Measurements from ENCODE around the gene ARHGAP10.
"Not testable (repeated sequence)": the region's sequence is repeated elsewhere in the genome, so short reads cannot be mapped to it uniquely, and the experiment has no call there.

ARHGAP10 gene

GRCh38 chr4:147799057-147799456 is 67.2 kb downstream of the ARHGAP10 start:
- not testable (repeated sequence) for DNase-seq

GRCh38 chr4:147799986-147800555 is 68.2 kb downstream of the ARHGAP10 start:
- DNase-seq = no peak

GRCh38 chr4:147801820-147802219 is 69.9 kb downstream of the ARHGAP10 start:
- DNase-seq = no peak

GRCh38 chr4:147802346-147802745 is 70.5 kb downstream of the ARHGAP10 start:
- no peak for DNase-seq

- DNase-seq = no peak
Measured at GRCh38 chr4:147805946-147806345, 74.1 kb downstream of the ARHGAP10 start.

- DNase-seq = no peak
Measured at GRCh38 chr4:147808447-147808846, 76.6 kb downstream of the ARHGAP10 start.

GRCh38 chr4:147809211-147809610 is 77.3 kb downstream of the ARHGAP10 start:
- no peak for DNase-seq

GRCh38 chr4:147811878-147812277 is 80.0 kb downstream of the ARHGAP10 start:
- DNase-seq = no peak

- DNase-seq = no peak
Measured at GRCh38 chr4:147813109-147813773, 81.4 kb downstream of the ARHGAP10 start.

- no peak for DNase-seq
Measured at GRCh38 chr4:147813973-147814372, 82.1 kb downstream of the ARHGAP10 start.

GRCh38 chr4:147814376-147814775 is 82.5 kb downstream of the ARHGAP10 start:
- no peak for DNase-seq

- DNase-seq = no peak
Measured at GRCh38 chr4:147815741-147816140, 83.9 kb downstream of the ARHGAP10 start.

GRCh38 chr4:147816382-147817254 is 84.7 kb downstream of the ARHGAP10 start:
- no peak for DNase-seq

- DNase-seq = no peak
Measured at GRCh38 chr4:147820975-147821374, 89.1 kb downstream of the ARHGAP10 start.

GRCh38 chr4:147821555-147821954 is 89.7 kb downstream of the ARHGAP10 start:
- peak; percentile 11 for DNase-seq

- peak; percentile 46 for DNase-seq
Measured at GRCh38 chr4:147822128-147822527, 90.2 kb downstream of the ARHGAP10 start.

GRCh38 chr4:147823130-147823529 is 91.2 kb downstream of the ARHGAP10 start:
- DNase-seq = peak; percentile 45

- no peak for DNase-seq
Measured at GRCh38 chr4:147824316-147824715, 92.4 kb downstream of the ARHGAP10 start.

- DNase-seq = no peak
Measured at GRCh38 chr4:147824884-147825283, 93.0 kb downstream of the ARHGAP10 start.

- peak; percentile 62 for DNase-seq
Measured at GRCh38 chr4:147825451-147826287, 93.8 kb downstream of the ARHGAP10 start.

GRCh38 chr4:147826288-147826646 is 94.4 kb downstream of the ARHGAP10 start:
- no peak for DNase-seq

- peak; percentile 35 for DNase-seq
Measured at GRCh38 chr4:147828331-147828905, 96.5 kb downstream of the ARHGAP10 start.

Data from HCEC 1CT (cell line).